GM19099 (cell line): ENCODE measurements around the gene ASB13.

Source experiments
- POLR2A ChIP-seq: IDR thresholded peaks from 3 replicates; pipeline ENCODE4 v1.6.1; 2011; ENCODE audit warnings: low read depth; ENCODE audit not compliant: insufficient read length; ENCODE audit errors: extremely low read depth

Gene ASB13

DNA sequence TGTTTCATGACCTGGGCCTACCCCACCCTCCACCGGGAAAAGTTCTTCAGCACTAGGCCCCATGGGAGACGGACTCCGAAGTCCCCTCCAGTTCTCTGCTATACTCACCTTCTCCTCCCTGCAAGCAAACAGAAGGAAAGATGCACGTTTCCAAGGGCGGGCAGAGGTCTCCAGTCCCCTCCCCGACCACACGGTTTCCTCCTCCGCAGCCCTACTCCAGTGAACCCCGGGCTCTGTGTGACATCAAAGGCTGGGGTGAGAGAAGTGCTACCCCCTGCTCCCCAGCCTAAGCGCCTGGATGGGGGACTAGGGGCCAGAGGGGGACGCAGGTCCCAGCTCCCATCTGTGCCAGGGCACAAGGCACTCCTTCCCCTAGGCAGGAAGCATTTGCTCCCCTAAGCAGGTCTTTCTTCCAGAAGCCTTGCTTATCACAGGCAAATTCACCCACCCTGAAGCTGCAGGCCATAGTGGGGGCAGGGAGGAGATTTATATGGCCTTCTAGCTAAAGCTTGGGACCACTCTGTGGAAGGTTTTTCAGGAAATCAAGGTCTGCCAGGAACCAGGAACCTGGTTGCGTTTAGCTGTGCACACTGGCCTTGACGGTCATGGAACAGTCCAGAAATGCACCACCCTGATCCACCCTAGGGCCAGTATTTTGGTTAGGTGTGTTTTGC, 52.8 kb downstream of the ASB13 start:
- TF ChIP-seq POLR2A = no peak

DNA sequence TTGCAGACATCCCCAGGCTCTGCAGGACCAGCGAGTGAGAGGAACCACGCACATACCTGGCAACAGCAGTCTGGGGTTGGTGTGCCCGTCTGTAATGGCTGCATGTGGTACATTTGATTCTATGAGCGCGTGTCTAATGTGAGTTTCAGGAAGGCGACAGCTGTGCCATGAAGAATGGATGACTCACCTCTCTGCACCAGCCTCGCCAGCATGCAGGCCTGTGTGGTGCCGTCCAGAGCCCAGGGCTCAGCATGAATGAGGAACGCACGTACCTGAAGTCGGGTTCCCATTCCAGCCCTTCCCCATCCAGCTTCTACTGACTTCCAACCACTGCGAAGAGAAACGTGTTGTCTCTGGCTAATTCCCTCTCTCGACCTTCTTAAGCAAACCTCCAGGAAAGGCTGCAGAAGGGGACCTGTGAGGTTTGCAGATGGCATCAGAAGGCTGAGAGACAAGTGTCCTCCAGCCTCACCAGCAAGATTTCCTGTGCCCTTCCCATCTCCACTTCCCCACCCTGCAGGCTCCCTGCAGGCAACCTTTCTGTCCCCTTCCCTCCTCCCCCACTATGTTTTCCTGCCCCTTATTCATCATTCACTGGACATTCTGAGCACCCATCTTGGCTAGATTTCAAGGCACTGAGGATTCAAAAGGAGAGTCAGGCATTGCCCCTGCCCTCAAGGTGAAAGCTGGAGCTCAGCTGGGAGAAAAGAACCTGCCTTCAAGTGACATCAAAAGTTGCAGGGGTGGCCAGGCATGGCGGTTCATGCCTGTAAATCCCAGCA, 54.3 kb downstream of the ASB13 start:
- no peak for TF ChIP-seq POLR2A

GRCh38 chr10:5609952-5610616, 56.3 kb downstream of the ASB13 start:
- TF ChIP-seq POLR2A = no peak

DNA sequence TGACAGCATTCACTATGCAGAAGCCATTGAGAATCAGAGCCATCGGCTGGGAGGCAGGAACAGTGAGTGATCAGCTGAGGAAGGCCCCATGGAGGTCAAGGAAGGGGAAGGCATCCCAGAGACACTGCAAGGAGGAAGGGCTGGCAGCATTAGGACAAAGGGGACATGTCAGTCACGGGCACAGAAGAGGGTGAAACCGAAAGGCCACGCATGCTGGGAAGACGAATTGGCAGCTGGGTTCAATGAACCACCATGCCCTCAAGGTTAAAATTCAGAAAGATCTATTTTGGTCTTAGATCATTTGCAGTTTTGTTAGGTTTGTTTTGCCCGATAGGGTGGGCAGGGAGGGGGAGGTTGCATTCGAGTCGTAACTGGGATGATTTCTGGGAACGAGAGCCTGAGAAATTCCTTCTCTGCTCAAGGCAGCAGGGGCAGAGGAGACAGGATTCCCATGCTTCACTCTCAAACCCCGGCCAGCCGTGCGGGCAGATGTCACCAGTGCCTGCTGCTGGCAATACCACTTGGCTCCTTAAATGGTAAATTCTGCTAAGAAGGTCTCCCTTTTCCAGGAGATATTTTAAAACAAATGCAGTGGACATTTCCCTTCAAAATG, 57.7 kb downstream of the ASB13 start:
- TF ChIP-seq POLR2A = no peak

DNA sequence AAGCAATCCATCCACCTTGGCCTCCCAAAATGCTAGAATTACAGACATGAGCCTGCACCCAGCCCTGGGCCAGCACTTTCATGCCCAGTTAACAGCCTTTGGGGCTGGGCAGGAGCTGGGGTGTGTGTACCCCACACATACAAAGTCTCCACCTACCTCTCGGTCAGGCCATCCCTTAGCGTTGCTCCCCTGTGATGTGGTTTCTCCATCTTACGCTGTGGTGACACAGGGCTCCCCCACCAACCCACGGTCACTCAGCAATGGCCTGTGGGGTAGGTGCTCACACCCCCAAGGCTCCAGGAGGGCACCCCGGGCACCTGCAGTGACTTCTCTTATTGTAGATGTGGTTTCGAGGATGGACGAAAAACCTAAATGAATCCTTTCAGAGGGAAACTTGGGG, 58.8 kb downstream of the ASB13 start:
- TF ChIP-seq POLR2A = no peak

- no peak for TF ChIP-seq POLR2A
Observed at GRCh38 chr10:5606864-5607263, 59.5 kb downstream of the ASB13 start.

DNA sequence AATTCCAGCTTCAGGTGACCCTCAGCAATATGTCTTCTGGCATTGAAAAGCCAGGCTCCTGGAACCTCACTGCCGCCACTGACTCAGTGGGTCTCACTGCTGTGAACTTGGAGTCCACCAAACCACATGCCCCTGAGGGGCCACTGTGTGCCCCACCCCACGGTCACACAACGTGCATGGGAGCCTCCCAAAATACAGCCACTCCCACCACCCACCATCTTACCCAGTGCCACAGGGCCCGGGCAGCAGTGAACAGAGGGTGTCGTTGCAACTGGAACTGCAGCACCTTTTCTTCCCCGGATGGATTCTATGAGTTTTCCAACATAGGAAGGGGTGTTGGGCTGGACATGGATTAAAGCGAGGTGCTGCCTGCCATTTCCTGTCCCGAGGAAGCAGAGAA, 60.1 kb downstream of the ASB13 start:
- TF ChIP-seq POLR2A = no peak

GRCh38 chr10:5604961-5605360, 61.4 kb downstream of the ASB13 start:
- TF ChIP-seq POLR2A = no peak

GRCh38 chr10:5604236-5604925, 62.0 kb downstream of the ASB13 start:
- no peak for TF ChIP-seq POLR2A

DNA sequence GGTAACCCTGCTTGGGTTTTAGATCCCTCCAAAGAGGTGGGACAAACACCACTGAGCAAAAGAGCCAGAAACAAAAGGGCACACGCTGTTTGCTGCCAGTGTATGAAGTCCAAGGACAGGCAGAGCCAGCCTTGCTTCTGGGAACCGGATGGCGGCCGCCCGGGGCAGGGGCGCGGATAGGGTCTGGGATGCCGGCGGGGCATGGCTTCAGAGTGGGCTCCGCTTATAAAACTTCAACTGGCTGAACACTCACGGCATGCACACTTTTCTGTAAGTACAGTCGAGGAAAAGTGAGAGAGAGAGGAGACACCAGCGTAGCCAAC, 62.6 kb downstream of the ASB13 start:
- TF ChIP-seq POLR2A = no peak

- TF ChIP-seq POLR2A = no peak
Observed at GRCh38 chr10:5603091-5603847, 63.1 kb downstream of the ASB13 start.

- TF ChIP-seq POLR2A = no peak
Observed at GRCh38 chr10:5601826-5602495, 64.4 kb downstream of the ASB13 start.

GRCh38 chr10:5600908-5601307, 65.5 kb downstream of the ASB13 start:
- TF ChIP-seq POLR2A = no peak
